MCF 10A (cell line): ENCODE data around the gene RPS18. TPM values are rescaled to one million over a fixed set of nuclear protein-coding genes. Genes with fewer than 3 reads are reported as not detected.

Experiments
- BruUV-seq: library from RNA; stranded (reverse); fragments of 400-500 nt; replicated peaks from 2 replicates; lab custom pipeline; 2021; lab: Mats Ljungman, UMichigan
- CTCF ChIA-PET: fragments of 300-600 bp; sonication (Branson Sonifier 250); formaldehyde crosslinking; extraction: SDS; loops from one replicate; lab custom pipeline; 2021; ENCODE audit warnings: antibody characterized with exemption, inconsistent platforms; lab: Yijun Ruan, JAX
- POLR2A ChIA-PET: fragments of 300-600, 350-650 bp; sonication (Branson Sonifier 250); formaldehyde crosslinking; extraction: SDS; loops from one replicate; lab custom pipeline; 2020; ENCODE audit warnings: antibody characterized with exemption, inconsistent platforms; lab: Yijun Ruan, JAX
- DNase-seq: peaks from one replicate; pipeline ENCODE4 v3.0.0-alpha.2; 2018; ENCODE audit not compliant: unreplicated experiment
- H3K27ac Mint-ChIP-seq: one replicate; pipeline ENCODE4 v1.8.0; 2022; ENCODE audit warnings: mild to moderate bottlenecking, low read depth, mixed read lengths; ENCODE audit not compliant: unreplicated experiment
- H3K27me3 Mint-ChIP-seq: one replicate; pipeline ENCODE4 v1.8.0; 2022; ENCODE audit warnings: mixed read lengths; ENCODE audit not compliant: insufficient read depth, unreplicated experiment
- H3K36me3 Mint-ChIP-seq: one replicate; pipeline ENCODE4 v1.8.0; 2022; ENCODE audit warnings: mild to moderate bottlenecking, moderate library complexity, mixed read lengths; ENCODE audit not compliant: insufficient read depth, unreplicated experiment
- H3K4me1 Mint-ChIP-seq: one replicate; pipeline ENCODE4 v1.8.0; 2022; ENCODE audit warnings: mixed read lengths; ENCODE audit not compliant: insufficient read depth, unreplicated experiment
- H3K4me3 Mint-ChIP-seq: one replicate; pipeline ENCODE4 v1.8.0; 2022; ENCODE audit warnings: mild to moderate bottlenecking, moderate library complexity, mixed read lengths; ENCODE audit not compliant: unreplicated experiment
- H3K9me3 Mint-ChIP-seq: one replicate; pipeline ENCODE4 v1.8.0; 2022; ENCODE audit warnings: mixed read lengths; ENCODE audit not compliant: unreplicated experiment
- CTCF ChIP-seq: fragments of 200-600 bp; IDR thresholded peaks from one replicate; pipeline ENCODE4 v1.8.0; 2022; ENCODE audit warnings: antibody characterized with exemption, mild to moderate bottlenecking; ENCODE audit not compliant: unreplicated experiment
- intact Hi-C: fragments of 100-400 bp; cut with micrococcal nuclease; formaldehyde crosslinking; loops from 2 replicates; pipeline ENCODE4 v1.14.1; 2022
- total RNA-seq: library from RNA; stranded (reverse); gene quantifications from 2 replicates; pipeline ENCODE4 v1.2.3, GENCODE V29; 2022

The RPS18 gene
- total RNA-seq, 1 experiment from 2014 or later, result 4,063 TPM

GRCh38 chr6:33286946-33287914 is 15.4 kb downstream of the RPS18 start:
- no peak for DNase-seq
- H3K9me3 Mint-ChIP-seq, result no peaks in the 10 kb centered on the region
- H3K4me3 Mint-ChIP-seq, result peak overlapping the region; percentile 88
- peaks cover 81% of the 10 kb centered on the region for H3K36me3 Mint-ChIP-seq
- no TSS peak for BruUV-seq
- no peaks in the 10 kb centered on the region for H3K27me3 Mint-ChIP-seq
- H3K4me1 Mint-ChIP-seq, result peaks cover 24% of the 10 kb centered on the region
- TF ChIP-seq CTCF, result no peak
- H3K27ac Mint-ChIP-seq, result no peak overlapping the region
- POLR2A ChIA-PET, result interaction anchor here (2.6 to 7.1 kb wide), 5 partner anchors 8 to 38 kb away, joined by 21 to 148 read pairs (median 30); partner anchors contain the start of genes B3GALT4, RPS18, TAPBP and VPS52
- CTCF ChIA-PET, result interaction anchor here (1.0 kb wide), 1 partner anchor 10 kb away, joined by 4 read pairs; the partner anchor contains the start of gene B3GALT4
- intact Hi-C loops, result no loop called here

GRCh38 chr6:33288141-33288920 is 16.5 kb downstream of the RPS18 start:
- no peak for DNase-seq
- H3K9me3 Mint-ChIP-seq, result no peaks in the 10 kb centered on the region
- peak overlapping the region; percentile 88 for H3K4me3 Mint-ChIP-seq
- intact Hi-C loops, result no loop called here
- TSS peak; percentile 75 for BruUV-seq
- no peak for TF ChIP-seq CTCF
- peaks cover 24% of the 10 kb centered on the region for H3K4me1 Mint-ChIP-seq
- H3K36me3 Mint-ChIP-seq, result peaks cover 74% of the 10 kb centered on the region
- POLR2A ChIA-PET, result interaction anchor here (0.6 to 7.1 kb wide), 18 partner anchors 10 to 393 kb away, joined by 3 to 148 read pairs (median 8); partner anchors contain the start of genes B3GALT4, BRD2, RGL2 and RPS18
- CTCF ChIA-PET, result interaction anchor here (0.6 to 2.3 kb wide), 5 partner anchors 9 to 91 kb away, joined by 3 to 18 read pairs (median 5); partner anchors contain the start of gene B3GALT4
- no peaks in the 10 kb centered on the region for H3K27me3 Mint-ChIP-seq
- H3K27ac Mint-ChIP-seq, result peak overlapping the region; percentile 89

GRCh38 chr6:33288921-33289783 is 17.3 kb downstream of the RPS18 start, which contains the start of the genes PFDN6 and WDR46:
Gene PFDN6 (plus strand): TSS chr6:33289601. CDS start chr6:33289857, 256 bp downstream.
Gene WDR46 (minus strand): TSS chr6:33289239. CDS start chr6:33289170, 69 bp downstream.
- Mint-ChIP-seq H3K27me3 (no peaks in the 10 kb centered on the region), H3K9me3 (no peaks in the 10 kb centered on the region), H3K27ac (peak within 1 kb of the TSS; percentile 89), H3K36me3 (peaks cover 66% of the 10 kb centered on the region), H3K4me1 (peaks cover 24% of the 10 kb centered on the region), H3K4me3 (peak within 1 kb of the TSS; percentile 88)
- intact Hi-C loops, result no loop called here
- CTCF ChIA-PET, result interaction anchor here (0.6 to 2.3 kb wide), 5 partner anchors 10 to 131 kb away, joined by 4 to 18 read pairs (median 5); partner anchors contain the start of gene B3GALT4
- POLR2A ChIA-PET, result interaction anchor here (0.6 to 7.1 kb wide), 23 partner anchors 10 to 1559 kb away, joined by 3 to 148 read pairs (median 6); partner anchors contain the start of genes B3GALT4, BRD2, RGL2 and RPS18
- TF ChIP-seq CTCF, result no peak
- DNase-seq, result peak; percentile 93
- BruUV-seq, result no TSS peak
